Heart left ventricle (tissue), 16 donors: ENCODE measurements around the gene LGALS7B. TPM values are rescaled to one million over a fixed set of nuclear protein-coding genes. Genes with fewer than 3 reads are reported as not detected.
"Not testable (repeated sequence)": the region's sequence is repeated elsewhere in the genome, so short reads cannot be mapped to it uniquely, and the experiment has no call there.

Source experiments
- ATAC-seq, 4 donors: fragments of 200-7000 bp; cut with Tn5 transposase; one replicate each; pipeline ENCODE4 v1.9.1; 2020 to 2022; ENCODE audit warnings: moderate library complexity in 4 of 4, mild to moderate bottlenecking in 3 of 4, moderate number of reproducible peaks in 1 of 4
- DNase-seq, 5 donors: peaks; one replicate each; pipeline ENCODE4 v3.0.0-alpha.2; 2020
- H3K27ac ChIP-seq, 12 donors: fragments of 200-600 bp; sonication (generic) in 4 of 12; one replicate each; pipeline versions ENCODE4 v1.5.0 to v1.8.0; 2016 to 2022; ENCODE audit warnings: mild to moderate bottlenecking in 2 of 12
- H3K27me3 ChIP-seq, 9 donors: fragments of 200-600 bp; sonication (generic) in 2 of 9; one replicate each; pipeline versions ENCODE4 v1.5.1 to v1.8.0; 2016 to 2022; ENCODE audit warnings: mild to moderate bottlenecking in 3 of 9
- H3K36me3 ChIP-seq, 9 donors: fragments of 200-600 bp; sonication (generic) in 2 of 9; one replicate each; pipeline versions ENCODE4 v1.5.0 to v1.8.0; 2018 to 2022; ENCODE audit warnings: mild to moderate bottlenecking in 2 of 9
- H3K4me1 ChIP-seq, 12 donors: fragments of 200-600 bp; sonication (generic) in 4 of 12; one replicate each; pipeline versions ENCODE4 v1.5.0 to v1.8.0; 2016 to 2022; ENCODE audit warnings: mild to moderate bottlenecking in 3 of 12
- H3K4me3 ChIP-seq, 12 donors: fragments of 200-600 bp; sonication (generic) in 4 of 12; one replicate each; pipeline versions ENCODE4 v1.5.0 to v1.8.0; 2017 to 2022; ENCODE audit warnings: mild to moderate bottlenecking in 9 of 12, moderate library complexity in 4 of 12
- H3K9me3 ChIP-seq, 12 donors: fragments of 200-600 bp; sonication (generic) in 4 of 12; one replicate each; pipeline versions ENCODE4 v1.5.0 to v1.8.0; 2016 to 2022; ENCODE audit warnings: mild to moderate bottlenecking in 1 of 12
- CTCF ChIP-seq, 12 donors: fragments of 200-600 bp; sonication (generic) in 4 of 12; IDR thresholded peaks; one replicate each; pipeline versions ENCODE4 v1.5.0 to v1.8.0; 2018 to 2022; ENCODE audit warnings: antibody characterized with exemption in 12 of 12, mild to moderate bottlenecking in 5 of 12
- POLR2A ChIP-seq, 2 donors: fragments of 450-650 bp; IDR thresholded peaks; one replicate each; pipeline ENCODE4 v1.6.1; 2017; ENCODE audit warnings: antibody characterized with exemption in 2 of 2, mild to moderate bottlenecking in 2 of 2, moderate library complexity in 2 of 2
- WGBS, 4 donors: extraction: QIAGEN DNeasy Blood & Tissue Kit in 2 of 4; methylation state at CpG; one replicate each; pipeline versions ENCODE4 v1.1.5 to v1.1.7; 2013 to 2018; 5-methylcytosine and 5-hydroxymethylcytosine counted together
- intact Hi-C, 10 donors: fragments of 100-400 bp; cut with DNase I; formaldehyde crosslinking; loops; one replicate each; pipeline versions ENCODE4 v1.11.1 to v1.14.2; 2022
- polyA plus RNA-seq, 2 donors: library from polyadenylated mRNA; stranded (reverse); fragments of 200-250 nt; gene quantifications; one replicate each; pipeline ENCODE4 v1.2.3, GENCODE V29; 2013
- total RNA-seq, 9 donors: library from RNA; depleted of rRNA in 2 of 9; stranded (reverse); fragments of >200 nt in 2 of 9; fragmentation: NEBNext Ultra II Directional in 3 of 9; extraction: Animal tissue kit (Norgen Biotek cat#: 25700) in 3 of 9; gene quantifications; one replicate each; pipeline versions ENCODE4 v1.1.0 to v1.2.4, GENCODE V29; 2016 to 2023
- donor health status: ischemic (EF 13 %, LVEDD 7.1; RV severe dilation, severe dysfunction).
- donor health status: healthy with polysubstance abuse.
- donor health status: DM: no; HTN: yes; CAD: no.
- donor health status: DM: no; HTN: no; CAD: no.
- donor health status: ischemic (EF 25% LVEDD 6.9; RV normal size, moderate dysfunction).
- donor health status: ischemic (EF 25% LVEDD 5.7; RV mildly dilated, moderate dysfunction).
- donor health status: healthy.
- donor health status: DM: yes; HTN: yes; CAD: no.
- donor health status: ischemic (EF 35%, LVEDD 5.7; RV mildly dilated, moderate dysfunction).
- donor health status: nonischemic (EF 11% LVEDD 7.7; RV severe dilation, severe dysfunction).
- donor health status: DM: yes; HTN: yes; CAD: no.
- donor health status: PGD.
- donor health status: ischemic (EF 29% LVEDD 5.4; RV normal size, mild dysfunction).
- donor health status: nonischemic (EF 23%, LVEDD 6.1; RV moderate dilation, normal function).

The LGALS7B gene
- total and polyA plus RNA-seq, 11 donors = not detected

- intact Hi-C loops = no loop called here
- H3K4me3 ChIP-seq = no peak overlapping the region
- peaks cover 0 to 27% (median 9%) of the 10 kb centered on the region in 12 donors for H3K4me1 ChIP-seq
- TF ChIP-seq CTCF (IDR thresholded peaks at IDR 0.05) = no peak
- no peak for TF ChIP-seq POLR2A (IDR thresholded peaks at IDR 0.05)
- ATAC-seq (peak; percentile 72 to 81 (median 79)), DNase-seq (peak in 2 of 5 donors; percentile 50 to 57)
- WGBS, 4 donors = 63 to 71% (median 67%) methylated on average over 13 of the region's 13 CpGs
- H3K27me3 ChIP-seq = no peaks in the 10 kb centered on the region
- H3K36me3 ChIP-seq = peaks cover 0 to 67% (median 45%) of the 10 kb centered on the region in 9 donors
- peaks cover 0 to 3% (median 0%) of the 10 kb centered on the region in 12 donors for H3K9me3 ChIP-seq
- peak overlapping the region in 10 of 12 donors; percentile 26 to 72 (median 58) for H3K27ac ChIP-seq
Observed at GRCh38 chr19:38819231-38819920, 30.4 kb downstream of the LGALS7B start.

DNA sequence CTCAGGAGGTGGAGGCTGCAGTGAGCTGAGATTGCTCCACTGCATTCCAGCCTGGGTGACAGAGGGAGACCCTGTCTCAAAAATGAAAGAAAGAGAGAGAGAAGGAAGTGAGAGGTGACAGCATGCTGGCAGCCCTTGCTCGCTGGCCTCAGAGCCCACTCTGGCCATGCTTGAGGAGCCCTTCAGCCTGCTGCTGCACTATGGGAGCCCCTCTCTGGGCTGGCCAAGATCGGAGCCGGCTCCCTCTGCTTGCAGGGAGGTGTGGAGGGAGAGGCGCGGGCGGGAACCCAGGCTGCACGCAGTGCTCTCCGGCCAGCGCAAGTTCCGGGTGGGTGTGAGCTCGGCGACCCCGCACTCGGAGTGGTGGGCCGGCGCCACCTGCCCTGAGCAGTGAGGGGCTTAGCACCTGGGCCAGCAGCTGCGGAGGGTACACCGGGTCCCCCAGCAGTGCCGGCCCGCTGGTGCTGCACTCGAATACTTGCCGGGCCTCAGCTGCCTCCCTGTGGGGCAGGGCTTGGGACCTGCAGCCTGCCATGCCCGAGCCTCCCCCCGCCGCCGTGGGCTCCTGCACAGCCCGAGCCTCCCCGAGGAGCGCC is 32.3 kb downstream of the LGALS7B start:
- H3K9me3 ChIP-seq, H3K4me3 ChIP-seq, H3K27me3 ChIP-seq, DNase-seq, intact Hi-C loops, ATAC-seq, H3K27ac ChIP-seq: not testable (repeated sequence)
- Histone ChIP-seq H3K36me3 (peaks cover 0 to 67% (median 43%) of the 10 kb centered on the region in 9 donors), H3K4me1 (peaks cover 0 to 34% (median 13%) of the 10 kb centered on the region in 12 donors)
- 92 to 98% (median 96%) methylated on average over 13 to 29 of the region's 29 CpGs for WGBS, 4 donors

DNA sequence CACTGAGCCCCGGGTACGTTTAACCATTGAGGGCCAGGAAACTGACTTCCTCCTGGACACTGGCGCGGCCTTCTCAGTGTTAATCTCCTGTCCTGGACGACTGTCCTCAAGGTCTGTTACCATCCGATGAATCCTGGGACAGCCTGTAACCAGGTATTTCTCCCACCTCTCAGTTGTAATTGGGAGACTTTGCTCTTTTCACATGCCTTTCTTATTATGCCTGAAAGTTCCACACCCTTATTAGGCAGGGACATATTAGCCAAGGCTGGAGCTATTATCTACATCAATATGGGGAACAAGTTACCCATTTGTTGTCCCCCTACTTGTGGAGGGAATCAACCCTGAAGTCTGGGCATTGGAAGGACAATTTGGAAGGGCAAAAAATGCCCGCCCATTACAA is 36.9 kb downstream of the LGALS7B start:
- intact Hi-C loops, H3K27me3 ChIP-seq, ATAC-seq, H3K9me3 ChIP-seq, DNase-seq: not testable (repeated sequence)
- Histone ChIP-seq H3K4me1 (peaks cover 0 to 42% (median 28%) of the 10 kb centered on the region in 12 donors), H3K27ac (peak overlapping the region in 9 of 12 donors; percentile 17 to 56 (median 47)), H3K36me3 (peaks cover 0 to 81% (median 56%) of the 10 kb centered on the region in 9 donors), H3K4me3 (peak overlapping the region in 1 of 12 donors; percentile 10)
- 57 to 77% (median 67%) methylated on average over 5 to 7 of the region's 7 CpGs for WGBS, 4 donors

DNA sequence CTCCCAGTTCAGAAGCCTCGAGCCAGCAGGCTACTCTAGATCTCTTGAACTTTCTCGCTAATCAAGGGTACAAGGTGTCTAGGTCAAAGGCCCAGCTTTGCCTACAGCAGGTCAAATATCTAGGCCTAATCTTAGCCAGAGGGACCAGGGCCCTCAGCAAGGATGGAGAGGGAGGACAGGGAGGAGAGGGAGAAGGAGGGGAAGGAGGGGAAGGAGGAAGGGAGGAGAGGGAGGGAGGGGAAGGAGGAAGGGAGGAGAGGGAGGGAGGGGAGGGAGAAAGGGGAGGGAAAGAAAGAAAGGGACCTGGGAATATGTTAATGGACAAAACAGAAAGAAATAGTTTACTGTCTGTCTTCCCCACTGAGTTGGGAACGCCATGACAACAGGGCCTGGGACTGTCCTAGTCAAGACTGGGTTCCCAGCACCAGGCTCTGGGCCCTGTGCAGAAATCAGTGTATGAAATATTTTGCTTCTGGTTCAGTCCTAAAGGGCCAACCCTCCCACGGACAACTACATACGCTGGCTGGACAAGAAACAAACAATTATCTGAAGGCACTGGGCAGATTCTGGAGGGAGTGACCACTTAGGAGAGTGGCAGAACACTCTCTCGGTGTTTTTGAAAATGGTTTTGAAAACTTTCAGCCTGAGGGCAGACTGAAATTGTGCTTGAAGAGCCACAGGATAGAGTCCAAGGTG is 38.0 kb downstream of the LGALS7B start:
- ATAC-seq (no peak), DNase-seq (peak in 1 of 5 donors; percentile 4)
- Histone ChIP-seq H3K9me3 (peaks cover 0 to 3% (median 0%) of the 10 kb centered on the region in 12 donors), H3K27me3 (no peaks in the 10 kb centered on the region), H3K36me3 (peaks cover 0 to 77% (median 51%) of the 10 kb centered on the region in 9 donors), H3K4me3 (no peak overlapping the region), H3K27ac (peak overlapping the region in 5 of 12 donors; percentile 20 to 51 (median 43)), H3K4me1 (peaks cover 0 to 43% (median 31%) of the 10 kb centered on the region in 12 donors)
- intact Hi-C loops = no loop called here
- TF ChIP-seq CTCF (IDR thresholded peaks at IDR 0.05) (no peak), POLR2A (IDR thresholded peaks at IDR 0.05) (no peak)
- WGBS, 4 donors = 44 to 53% (median 51%) methylated on average over 6 of the region's 6 CpGs

DNA sequence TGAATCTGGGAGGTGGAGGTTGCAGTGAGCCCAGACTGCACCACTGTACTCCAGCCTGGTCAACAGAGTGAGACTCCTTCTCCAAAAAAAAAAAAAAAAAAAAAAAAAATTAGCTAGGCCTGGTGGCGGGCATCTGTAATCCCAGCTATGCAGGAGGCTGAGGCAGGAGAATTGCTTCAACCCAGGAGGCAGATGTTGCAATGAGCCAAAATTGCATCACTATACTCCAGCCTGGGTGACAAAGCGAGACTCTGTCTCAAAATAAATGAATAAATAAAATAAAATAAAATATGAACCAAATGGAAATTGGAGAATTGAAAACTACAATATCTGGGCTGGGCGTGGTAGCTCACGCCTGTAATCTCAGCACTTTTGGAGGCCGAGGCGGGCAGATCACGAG is 40.2 kb downstream of the LGALS7B start:
- Histone ChIP-seq H3K36me3 (peaks cover 0 to 55% (median 43%) of the 10 kb centered on the region in 9 donors), H3K27ac (peak overlapping the region in 1 of 12 donors; percentile 90)
- intact Hi-C loops = not testable (repeated sequence)

More for the DNA sequence above, 40.2 kb downstream of the LGALS7B start:
- not testable (repeated sequence) for H3K4me3 ChIP-seq, H3K27me3 ChIP-seq, ATAC-seq, H3K9me3 ChIP-seq
- peak in 1 of 5 donors; percentile 13 for DNase-seq
- peaks cover 0 to 50% (median 36%) of the 10 kb centered on the region in 12 donors for H3K4me1 ChIP-seq
- WGBS, 4 donors = 92 to 95% (median 94%) methylated on average over 7 of the region's 7 CpGs
